Gastroesophageal sphincter (tissue), 3 donors: ENCODE measurements around the gene BDKRB2.

Source experiments
- CTCF ChIP-seq, 4 experiments: fragments of 200-600 bp in 2 of 4; fragments of 450-650 bp in 2 of 4; sonication (generic) in 1 of 4; IDR thresholded peaks; one replicate each; pipeline ENCODE4 v1.5.1; 2017 to 2019; ENCODE audit warnings: antibody characterized with exemption in 4 of 4, mild to moderate bottlenecking in 2 of 4, moderate library complexity in 2 of 4
- POLR2A ChIP-seq, 2 donors: fragments of 450-650 bp; IDR thresholded peaks; one replicate each; pipeline ENCODE4 v1.6.1; 2017; ENCODE audit warnings: antibody characterized with exemption in 2 of 2, mild to moderate bottlenecking in 2 of 2, moderate library complexity in 1 of 2

DNA sequence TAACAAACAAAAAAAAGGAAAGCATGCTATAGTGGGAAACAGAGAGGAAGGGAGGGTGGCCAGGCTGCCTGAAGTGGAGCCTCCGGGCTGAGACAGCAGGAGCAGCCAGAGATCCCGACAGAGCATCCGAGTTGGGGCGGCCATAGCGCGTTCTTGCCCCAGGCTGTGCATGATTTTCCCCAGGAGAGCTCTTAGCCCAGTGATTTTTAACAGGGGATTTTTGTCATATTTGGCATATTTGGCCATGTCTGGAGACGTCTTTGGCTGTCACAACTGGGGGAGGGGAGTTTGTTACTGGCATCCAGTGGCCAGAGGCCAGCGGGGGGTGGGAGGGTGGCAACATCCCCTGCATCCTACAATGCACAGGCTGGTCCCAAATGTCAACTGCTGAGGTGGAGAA, 74.9 kb downstream of the BDKRB2 start:
- TF ChIP-seq POLR2A (IDR thresholded peaks at IDR 0.05) (no peak), CTCF (IDR thresholded peaks at IDR 0.05) (no peak)
